H1 (cell line): ENCODE results near the gene AANAT. TPM values are rescaled to one million over a fixed set of nuclear protein-coding genes. Genes with fewer than 3 reads are reported as not detected.

ENCODE experiments used
- CTCF ChIA-PET: fragments of 300-600 bp; sonication (Branson Sonifier 250); formaldehyde crosslinking; loops from one replicate; lab custom pipeline; 2021; ENCODE audit not compliant: partially characterized antibody; lab: Charles Lee
- POLR2A ChIA-PET: fragments of 300-600 bp; sonication (Branson Sonifier 250); formaldehyde crosslinking; loops from one replicate; lab custom pipeline; 2021; ENCODE audit warnings: inconsistent platforms; ENCODE audit not compliant: partially characterized antibody; lab: Charles Lee
- DNase-seq, 2 experiments: peaks; one replicate each; pipeline versions ENCODE4 v3.0.0 to v3.0.0-alpha.2; 2010 to 2022; ENCODE audit warnings: low spot score in 2 of 2, low read depth in 1 of 2, mixed read lengths in 1 of 2
- FAIRE-seq: peaks from 2 replicates; lab custom pipeline; 2011; peaks lifted over from hg19 to GRCh38; lab: Jason Lieb, UNC
- H2AFZ ChIP-seq: 2 replicates; pipeline ENCODE4 v1.8.1; 2012; ENCODE audit warnings: low read length, inconsistent platforms
- H2AK5ac ChIP-seq: 2 replicates; pipeline ENCODE4 v1.6.1; 2013; ENCODE audit warnings: low read depth, low read length
- H2BK120ac ChIP-seq: replicated peaks from 2 replicates; pipeline ENCODE3; 2013; ENCODE audit warnings: low read depth, low read length, inconsistent platforms
- H2BK12ac ChIP-seq: 2 replicates; pipeline ENCODE4 v1.6.1; 2013; ENCODE audit warnings: low read depth, low read length
- H2BK15ac ChIP-seq: 2 replicates; pipeline ENCODE4 v1.6.1; 2013; ENCODE audit warnings: low read length
- H2BK20ac ChIP-seq: 2 replicates; pipeline ENCODE4 v1.6.1; 2013; ENCODE audit warnings: low read length
- H2BK5ac ChIP-seq: 2 replicates; pipeline ENCODE4 v1.6.1; 2013; ENCODE audit warnings: low read depth, low read length
- H3K14ac ChIP-seq: 2 replicates; pipeline ENCODE4 v1.6.1; 2013; ENCODE audit warnings: inconsistent platforms; ENCODE audit not compliant: insufficient read length
- H3K18ac ChIP-seq: 2 replicates; pipeline ENCODE4 v1.6.1; 2013; ENCODE audit warnings: low read length; ENCODE audit errors: extremely low read depth
- H3K23ac ChIP-seq: 2 replicates; pipeline ENCODE4 v1.6.1; 2013; ENCODE audit warnings: inconsistent platforms; ENCODE audit not compliant: insufficient read length
- H3K23me2 ChIP-seq: 2 replicates; pipeline ENCODE4 v1.6.1; 2013; ENCODE audit warnings: low read depth, low read length
- H3K27ac ChIP-seq: 2 replicates; pipeline ENCODE4 v1.6.1; 2011; ENCODE audit warnings: low read depth, low read length, inconsistent platforms
- H3K27me3 ChIP-seq, 4 experiments: replicated peaks in 1 of 4; 1 replicate in 1 of 4; 2 replicates in 3 of 4; pipeline versions ENCODE4 v1.6.1 to v1.8.1; 2011 to 2013; ENCODE audit warnings: low read length in 3 of 4, mild to moderate bottlenecking in 3 of 4, inconsistent platforms in 2 of 4, mixed read lengths in 2 of 4, moderate library complexity in 1 of 4; ENCODE audit not compliant: control insufficient read depth in 3 of 4, insufficient read depth in 3 of 4; ENCODE audit errors: extremely low read depth in 1 of 4
- H3K36me3 ChIP-seq, 4 experiments: 2 replicates each; pipeline versions ENCODE4 v1.6.1 to v1.8.1; 2011 to 2013; ENCODE audit warnings: mild to moderate bottlenecking in 4 of 4, low read length in 3 of 4, moderate library complexity in 2 of 4, control low read depth in 1 of 4, inconsistent platforms in 1 of 4; ENCODE audit not compliant: insufficient read depth in 4 of 4, control insufficient read depth in 2 of 4
- H3K4ac ChIP-seq: replicated peaks from 2 replicates; pipeline ENCODE3; 2013; ENCODE audit warnings: low read length, low read depth, mixed read lengths, inconsistent platforms; ENCODE audit not compliant: insufficient read length
- H3K4me1 ChIP-seq, 4 experiments: replicated peaks in 1 of 4; 1 replicate in 1 of 4; 2 replicates in 3 of 4; pipeline versions ENCODE4 v1.6.1 to v1.8.1; 2011 to 2013; ENCODE audit warnings: low read length in 3 of 4, inconsistent platforms in 2 of 4, mixed read lengths in 1 of 4; ENCODE audit not compliant: insufficient read depth in 4 of 4, control insufficient read depth in 3 of 4
- H3K4me2 ChIP-seq, 2 experiments: 2 replicates each; pipeline versions ENCODE4 v1.6.1 to v1.8.1; 2011 to 2013; ENCODE audit warnings: low read depth in 2 of 2, low read length in 2 of 2, control low read depth in 1 of 2, inconsistent platforms in 1 of 2, mild to moderate bottlenecking in 1 of 2; ENCODE audit not compliant: insufficient read depth in 1 of 2
- H3K4me3 ChIP-seq, 4 experiments: fragments of 200-600, 300-600 bp in 1 of 4; sonication (generic), shearing (Covaris generic), sonication (Bioruptor Twin) in 1 of 4; 2 replicates each; pipeline versions ENCODE4 v1.5.1 to v1.8.1; 2011 to 2016; ENCODE audit warnings: low read length in 4 of 4, low read depth in 3 of 4, control low read depth in 2 of 4, inconsistent platforms in 2 of 4, mild to moderate bottlenecking in 2 of 4, mixed read lengths in 1 of 4, moderate library complexity in 1 of 4; ENCODE audit not compliant: insufficient read depth in 2 of 4; ENCODE audit errors: extremely low read depth in 1 of 4
- H3K56ac ChIP-seq: replicated peaks from 2 replicates; pipeline ENCODE3; 2013; ENCODE audit warnings: low read depth, mild to moderate bottlenecking, mixed read lengths, low read length, inconsistent platforms; ENCODE audit not compliant: insufficient read length
- H3K79me1 ChIP-seq: 2 replicates; pipeline ENCODE4 v1.6.1; 2013; ENCODE audit warnings: low read depth, low read length, control low read depth
- H3K79me2 ChIP-seq, 2 experiments: 2 replicates each; pipeline versions ENCODE4 v1.6.1 to v1.8.1; 2012 to 2013; ENCODE audit warnings: low read length in 2 of 2, mild to moderate bottlenecking in 2 of 2, inconsistent platforms in 1 of 2; ENCODE audit not compliant: insufficient read depth in 2 of 2, control insufficient read depth in 1 of 2
- H3K9ac ChIP-seq, 4 experiments: replicated peaks in 1 of 4; 1 replicate in 1 of 4; 2 replicates in 3 of 4; pipeline versions ENCODE4 v1.6.1 to v1.8.1; 2011 to 2013; ENCODE audit warnings: low read depth in 3 of 4, low read length in 3 of 4, control low read depth in 2 of 4, mild to moderate bottlenecking in 2 of 4, moderate library complexity in 2 of 4, inconsistent platforms in 1 of 4; ENCODE audit errors: extremely low read depth in 1 of 4
- H3K9me3 ChIP-seq, 2 experiments: 2 replicates each; pipeline versions ENCODE4 v1.6.1 to v1.8.1; 2012 to 2013; ENCODE audit warnings: mild to moderate bottlenecking in 2 of 2, moderate library complexity in 2 of 2, control low read depth in 1 of 2, inconsistent platforms in 1 of 2, low read depth in 1 of 2, low read length in 1 of 2, mixed read lengths in 1 of 2; ENCODE audit not compliant: insufficient read depth in 2 of 2
- H4K20me1 ChIP-seq, 2 experiments: replicated peaks in 1 of 2; 2 replicates each; pipeline versions ENCODE3 to v1.8.1; 2011 to 2013; ENCODE audit warnings: inconsistent platforms in 2 of 2, low read length in 2 of 2, mild to moderate bottlenecking in 1 of 2; ENCODE audit not compliant: insufficient read depth in 2 of 2, control insufficient read depth in 1 of 2
- H4K5ac ChIP-seq: 2 replicates; pipeline ENCODE4 v1.6.1; 2013; ENCODE audit warnings: low read length, low read depth, mixed read lengths, inconsistent platforms; ENCODE audit not compliant: insufficient read length
- H4K8ac ChIP-seq: 2 replicates; pipeline ENCODE4 v1.8.0; 2013; ENCODE audit warnings: mild to moderate bottlenecking, moderate library complexity, low read length, inconsistent platforms; ENCODE audit not compliant: insufficient read depth; ENCODE audit errors: extremely low read depth
- H4K91ac ChIP-seq: replicated peaks from 2 replicates; pipeline ENCODE3; 2013; ENCODE audit warnings: low read length, mixed read lengths, inconsistent platforms; ENCODE audit not compliant: insufficient read length
- BACH1 ChIP-seq: IDR thresholded peaks from 2 replicates; pipeline ENCODE4 v1.6.1; 2012; ENCODE audit warnings: low read length, improper control_type of control experiment
- GTF2F1 ChIP-seq: IDR thresholded peaks from 2 replicates; pipeline ENCODE4 v1.6.1; 2012; ENCODE audit warnings: low read depth, low read length, improper control_type of control experiment, borderline replicate concordance
- MAFK ChIP-seq: IDR thresholded peaks from 2 replicates; pipeline ENCODE4 v1.6.1; 2012; ENCODE audit warnings: low read depth, mild to moderate bottlenecking, improper control_type of control experiment, low read length
- POLR2AphosphoS5 ChIP-seq: IDR thresholded peaks from 2 replicates; pipeline ENCODE4 v1.6.1; 2011; ENCODE audit warnings: low read depth, low read length
- SAP30 ChIP-seq: fragments of 300-600 bp; sonication (generic); IDR thresholded peaks from 2 replicates; pipeline ENCODE4 v1.7.1; 2012; ENCODE audit warnings: low read length, moderate library complexity, mild to moderate bottlenecking, inconsistent platforms; ENCODE audit not compliant: insufficient read depth, insufficient replicate concordance
- SIN3A ChIP-seq, 2 experiments: IDR thresholded peaks in 1 of 2; conservative IDR thresholded peaks in 1 of 2; 2 replicates each; pipeline ENCODE4 v1.6.1; 2011 to 2012; ENCODE audit warnings: low read length in 2 of 2, improper control_type of control experiment in 1 of 2, low read depth in 1 of 2, mild to moderate bottlenecking in 1 of 2
- SP1 ChIP-seq: IDR thresholded peaks from 2 replicates; pipeline ENCODE4 v1.6.1; 2011; ENCODE audit warnings: low read depth, low read length
- SP4 ChIP-seq: IDR thresholded peaks from 2 replicates; pipeline ENCODE4 v1.6.1; 2012; ENCODE audit warnings: low read length, inconsistent platforms
- TAF1 ChIP-seq: IDR thresholded peaks from 2 replicates; pipeline ENCODE4 v1.6.1; 2011; ENCODE audit warnings: mild to moderate bottlenecking, low read depth, low read length
- TAF7 ChIP-seq: optimal IDR thresholded peaks from 2 replicates; pipeline ENCODE3; 2011; ENCODE audit warnings: low read depth, mild to moderate bottlenecking, inconsistent platforms, low read length, moderate library complexity, borderline replicate concordance
- TBP ChIP-seq: IDR thresholded peaks from 2 replicates; pipeline ENCODE4 v1.6.1; 2011; ENCODE audit warnings: low read depth, low read length, improper control_type of control experiment
- WGBS, 2 experiments: shearing (Covaris generic) in 1 of 2; methylation state at CpG; one replicate each; pipeline versions ENCODE4 v1.1.6 to v1.1.7; 2013 to 2015; ENCODE audit warnings: low lambda C conversion rate in 2 of 2, mixed read lengths in 2 of 2, inconsistent platforms in 1 of 2, low coverage in 1 of 2, missing lambda C conversion rate in 1 of 2; ENCODE audit not compliant: insufficient replicate concordance in 2 of 2, insufficient coverage in 1 of 2, insufficient read length in 1 of 2; ENCODE audit errors: extremely low coverage in 1 of 2, missing lambda C conversion rate in 1 of 2; 5-methylcytosine and 5-hydroxymethylcytosine counted together
- polyA plus RNA-seq, 7 experiments: library from polyadenylated mRNA; depleted of rRNA in 3 of 7; stranded (reverse) in 5 of 7; unstranded in 2 of 7; fragments of >200 nt in 5 of 7; fragments of 200-250 nt in 2 of 7; gene quantifications; 1 replicate in 5 of 7; 2 replicates in 1 of 7; 4 replicates in 1 of 7; pipeline versions ENCODE4 v1.2.1 to v1.2.3, GENCODE V29; 2011 to 2013; ENCODE audit warnings: missing spikeins in 2 of 7, mixed read lengths in 2 of 7
- total RNA-seq: library from RNA; stranded (reverse); fragmentation: NEBNext Ultra II Directional; extraction: Animal tissue kit (Norgen Biotek cat#: 25700); gene quantifications from 2 replicates; pipeline ENCODE4 v1.2.1, GENCODE V29; 2021

The AANAT gene
- total and polyA plus RNA-seq, 2 of the 8 experiments (the other 6 are each of a cell fraction or from before 2014, with no cell fraction given): 0.53 TPM; not detected in 1

GRCh38 chr17:76444518-76445311 is 22.7 kb upstream of the AANAT start:
- FAIRE-seq: no peak
- Histone ChIP-seq H3K56ac (no peak overlapping the region), H3K4me2 (peak overlapping the region; percentile 56 to 65), H3K79me1 (peaks cover 18% of the 10 kb centered on the region), H2BK5ac (peak overlapping the region; percentile 85), H2BK20ac (no peak overlapping the region; the same call in 1 of the 2 replicates), H3K27me3 (no peaks in the 10 kb centered on the region), H3K36me3 (no peaks in the 10 kb centered on the region), H3K18ac (peak overlapping the region; percentile 53), H3K4ac (no peak overlapping the region), H4K8ac (no peak overlapping the region), H3K4me3 (peak overlapping the region in 1 of 4 experiments; percentile 31; a peak in 2 of 8 replicates), H3K4me1 (peaks cover 35 to 67% (median 64%) of the 10 kb centered on the region in 4 experiments), H3K23me2 (no peaks in the 10 kb centered on the region), H4K5ac (peak overlapping the region; percentile 3), H2AFZ (no peak overlapping the region), H3K23ac (no peak overlapping the region), H2BK15ac (no peak overlapping the region), H4K91ac (peak overlapping the region; percentile 38), H3K9me3 (no peaks in the 10 kb centered on the region), H3K14ac (no peak overlapping the region), H3K9ac (no peak overlapping the region), H2BK12ac (peak overlapping the region; percentile 32; the same call in 1 of the 2 replicates), H2BK120ac (no peak overlapping the region), H3K79me2 (peaks cover 26 to 93% of the 10 kb centered on the region in 2 experiments), H4K20me1 (peaks cover 15 to 31% of the 10 kb centered on the region in 2 experiments), H2AK5ac (peak overlapping the region; percentile 71; the same call in 1 of the 2 replicates), H3K27ac (peak overlapping the region; percentile 22; the same call in 1 of the 2 replicates)
- ChIA-PET POLR2A (interaction anchor here (0.6 to 1.7 kb wide), 7 partner anchors 7 to 113 kb away, joined by 3 to 6 read pairs (median 4); partner anchors contain the start of genes AANAT, SPHK1 and UBE2O), CTCF (interaction anchor here (0.6 to 3.2 kb wide), 17 partner anchors 9 to 1099 kb away, joined by 3 to 20 read pairs (median 6); partner anchors contain the start of gene UBE2O)
- DNase-seq: no peak
- WGBS, 2 experiments: 15% methylated on average over 9 of the region's 9 CpGs; no CpG with 5 or more reads in 1 of the 2 experiments
- TF ChIP-seq SIN3A (conservative IDR thresholded peaks at IDR 0.05 in 1 of 2, IDR thresholded peaks at IDR 0.05 in 1 of 2; ENCODE audit: low read depth in 1 of 2, low read length in 2 of 2): 0 out of 4 replicates have a peak, but pooled peaks of 1 of the 2 experiments have one; percentile 68
- 0 out of 2 replicates have a peak, but pooled peaks have one; percentile 20 for TF ChIP-seq SP1
- TF ChIP-seq SAP30: peak; percentile 27
- peak; percentile 79 for TF ChIP-seq MAFK
- no peak for TF ChIP-seq SP4
- no peak for TF ChIP-seq GTF2F1
- peak; percentile 55 for TF ChIP-seq TAF7
- TF ChIP-seq POLR2AphosphoS5: no peak
- 0 out of 2 replicates have a peak, but pooled peaks have one; percentile 19 for TF ChIP-seq TAF1
- peak; percentile 98 for TF ChIP-seq BACH1
- peak; percentile 28; the same call in 1 of the 2 replicates for TF ChIP-seq TBP
